AG10803 (cell line): ENCODE results near the gene STK39.

Experiments
- DNase-seq: peaks from one replicate; pipeline ENCODE4 v3.0.0; 2010; ENCODE audit warnings: low read depth
- H3K4me3 ChIP-seq: 2 replicates; pipeline ENCODE4 v1.5.1; 2011; ENCODE audit warnings: mild to moderate bottlenecking, low read length, control low read depth
- CTCF ChIP-seq: conservative IDR thresholded peaks from 2 replicates; pipeline ENCODE4 v1.5.1; 2011; ENCODE audit warnings: mild to moderate bottlenecking, low read length, control low read depth, inconsistent platforms

The STK39 gene

GRCh38 chr2:168244318-168244717 lies 3.1 kb downstream of the STK39 start:
- no peak for DNase-seq
- no peak overlapping the region for H3K4me3 ChIP-seq
- TF ChIP-seq CTCF = no peak

GRCh38 chr2:168243061-168243460 lies 4.3 kb downstream of the STK39 start:
- H3K4me3 ChIP-seq = no peak overlapping the region

GRCh38 chr2:168241746-168242145 lies 5.6 kb downstream of the STK39 start:
- H3K4me3 ChIP-seq = no peak overlapping the region
- no peak for TF ChIP-seq CTCF
- DNase-seq = no peak

More at GRCh38 chr2:168243061-168243460, 4.3 kb downstream of the STK39 start:
- TF ChIP-seq CTCF = no peak
- DNase-seq = no peak

GRCh38 chr2:168241208-168241607 lies 6.2 kb downstream of the STK39 start:
- H3K4me3 ChIP-seq = no peak overlapping the region
- no peak for TF ChIP-seq CTCF
- no peak for DNase-seq

GRCh38 chr2:168239281-168239680 lies 8.1 kb downstream of the STK39 start:
- H3K4me3 ChIP-seq = no peak overlapping the region
- DNase-seq = no peak
- no peak for TF ChIP-seq CTCF

- H3K4me3 ChIP-seq = no peak overlapping the region
- DNase-seq = no peak
- no peak for TF ChIP-seq CTCF
Observed at GRCh38 chr2:168237741-168238140, 9.7 kb downstream of the STK39 start.

- no peak for TF ChIP-seq CTCF
- no peak overlapping the region for H3K4me3 ChIP-seq
- no peak for DNase-seq
Observed at GRCh38 chr2:168234407-168235085, 12.8 kb downstream of the STK39 start.
